ENCODE data around the gene EDAR. TPM values are rescaled to one million over a fixed set of nuclear protein-coding genes. Genes with fewer than 3 reads are reported as not detected.

Gene EDAR
- total RNA-seq, 4 donors from 2014 or later = 0.72 to 7.1 (median 4.2) TPM

- 87% methylated on average over 2 of the region's 2 CpGs for WGBS, 2 donors
- intact Hi-C loops (cut with DNase I; ENCODE audit: low total_unique reads) = no loop called here
- DNase-seq (ENCODE audit: low spot score in 2 of 2) = no peak
- no peak for TF ChIP-seq CTCF (IDR thresholded peaks at IDR 0.05)
- TF ChIP-seq POLR2A (IDR thresholded peaks at IDR 0.05) = no peak
- no peak overlapping the region for H3K4me3 ChIP-seq (ENCODE audit: low read depth, poor library complexity, severe bottlenecking)
Observed at GRCh38 chr2:108853421-108853820, 135.6 kb downstream of the EDAR start.

- TF ChIP-seq POLR2A (IDR thresholded peaks at IDR 0.05) = no peak
- TF ChIP-seq CTCF (IDR thresholded peaks at IDR 0.05) = no peak
- DNase-seq (ENCODE audit: low spot score in 2 of 2) = no peak
- whole genome bisulfite sequencing, 2 donors = 93 to 94% methylated on average over 3 of the region's 3 CpGs
- no peak overlapping the region for H3K4me3 ChIP-seq (ENCODE audit: low read depth, poor library complexity, severe bottlenecking)
- intact Hi-C loops (cut with DNase I; ENCODE audit: low total_unique reads) = no loop called here
Observed at GRCh38 chr2:108852375-108852774, 136.6 kb downstream of the EDAR start.

- no peak overlapping the region for H3K4me3 ChIP-seq (ENCODE audit: low read depth, poor library complexity, severe bottlenecking)
- TF ChIP-seq CTCF (IDR thresholded peaks at IDR 0.05) = no peak
- TF ChIP-seq POLR2A (IDR thresholded peaks at IDR 0.05) = no peak
- WGBS, 2 donors = 97% methylated on average over 1 of the region's 1 CpG
- DNase-seq (ENCODE audit: low spot score in 2 of 2) = no peak
- intact Hi-C loops (cut with DNase I; ENCODE audit: low total_unique reads) = no loop called here
Observed at GRCh38 chr2:108847000-108847399, 142.0 kb downstream of the EDAR start.

- H3K4me3 ChIP-seq (ENCODE audit: low read depth, poor library complexity, severe bottlenecking) = no peak overlapping the region
- intact Hi-C loops (cut with DNase I; ENCODE audit: low total_unique reads) = no loop called here
Observed at GRCh38 chr2:108845923-108846322, 143.1 kb downstream of the EDAR start.

More at GRCh38 chr2:108845923-108846322, 143.1 kb downstream of the EDAR start:
- DNase-seq (ENCODE audit: low spot score in 2 of 2) = no peak
- TF ChIP-seq CTCF (IDR thresholded peaks at IDR 0.05) (no peak), POLR2A (IDR thresholded peaks at IDR 0.05) (no peak)

Other genes with a start within 250 kb of the EDAR start
- 1 to 10 TPM; 2.0 to 4.0 (median 2.9) TPM for gene CCDC138, start 202.4 kb downstream of the EDAR start, total RNA-seq
- 1 to 10 TPM; 1.9 to 7.4 (median 3.2) TPM for gene SH3RF3, start 140.0 kb upstream of the EDAR start, total RNA-seq